ENCODE results near the gene GSK3A.

GSK3A gene

DNA sequence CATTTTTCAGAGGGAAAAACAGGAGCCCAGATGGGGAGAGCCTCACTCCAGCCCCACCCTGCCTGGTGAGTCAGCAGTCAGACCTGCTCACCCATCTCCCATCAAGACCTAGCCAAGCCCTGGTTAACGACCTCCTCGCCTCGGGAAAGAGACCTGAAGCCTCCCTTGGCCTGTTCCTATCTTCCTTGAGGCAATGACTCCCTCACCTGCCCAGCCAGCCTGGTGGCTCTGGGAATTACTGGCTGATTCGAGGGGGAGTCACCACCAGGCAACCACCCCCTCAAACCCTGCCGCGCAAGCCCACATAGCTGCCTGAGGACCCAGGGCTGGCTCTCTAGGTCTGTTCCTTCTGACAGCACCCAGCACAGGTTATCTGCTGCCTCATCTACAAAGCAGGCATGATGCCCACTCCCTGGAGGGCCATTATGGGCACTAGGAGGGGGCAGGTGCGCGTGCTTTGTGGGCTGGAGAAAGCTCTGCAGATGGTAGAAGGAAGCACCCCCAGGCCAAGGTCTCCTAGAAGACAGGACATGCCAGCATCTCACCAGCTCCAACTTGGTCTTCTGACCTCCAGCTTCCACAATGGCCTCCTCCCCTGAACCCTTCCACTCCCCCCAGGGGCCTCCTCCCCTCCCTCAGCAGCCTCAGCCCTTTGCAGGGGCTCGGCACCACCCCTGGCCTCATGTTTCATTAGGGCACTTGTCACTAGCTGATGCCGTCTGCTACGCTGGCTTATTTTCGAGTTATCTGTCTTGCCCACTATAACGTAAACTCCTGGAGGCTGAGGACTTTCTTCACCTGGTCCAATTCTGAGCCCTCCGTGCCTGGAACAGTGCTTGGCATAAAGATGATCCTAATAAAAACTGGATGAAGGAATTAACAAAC, 35.3 kb downstream of the GSK3A start:
- DNase-seq (ENCODE audit: insufficient read length, low spot score) (no peak), FAIRE-seq (no peak)
- TF ChIP-seq TAF1 (IDR thresholded peaks at IDR 0.05; ENCODE audit: low read depth, low read length) (no peak), POU2F2 (IDR thresholded peaks at IDR 0.05; ENCODE audit: low read depth, low read length) (no peak), PAX5 (IDR thresholded peaks at IDR 0.05; ENCODE audit: insufficient read depth, low read length, severe bottlenecking) (no peak), POLR2A (IDR thresholded peaks at IDR 0.05; ENCODE audit: low read depth, low read length) (no peak), SPI1 (IDR thresholded peaks at IDR 0.05; ENCODE audit: low read depth, low read length) (no peak), POLR2AphosphoS5 (IDR thresholded peaks at IDR 0.05; ENCODE audit: low read depth, low read length) (no peak)

DNA sequence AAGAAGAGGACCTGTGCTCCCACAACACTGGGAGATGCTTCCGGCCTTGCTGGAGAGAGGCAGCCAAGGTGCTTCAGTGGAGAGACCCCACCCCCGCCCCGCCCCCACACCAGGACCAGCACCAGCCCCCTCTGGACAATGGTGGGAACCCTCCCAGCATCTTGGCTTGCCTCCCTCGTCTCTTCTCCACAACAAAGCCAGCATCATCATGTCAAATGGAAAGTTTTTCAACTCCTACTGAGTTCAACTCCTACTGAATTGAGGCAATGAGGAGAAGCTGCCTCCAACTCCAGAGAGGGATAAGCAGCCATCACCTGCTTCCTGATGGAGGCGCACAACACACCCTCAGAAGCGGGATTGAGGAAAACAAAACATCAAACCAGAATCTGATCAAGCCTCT, 37.7 kb downstream of the GSK3A start:
- TF ChIP-seq POLR2A (IDR thresholded peaks at IDR 0.05; ENCODE audit: low read depth, low read length) (no peak), SPI1 (IDR thresholded peaks at IDR 0.05; ENCODE audit: low read depth, low read length) (no peak), TAF1 (IDR thresholded peaks at IDR 0.05; ENCODE audit: low read depth, low read length) (no peak), PAX5 (IDR thresholded peaks at IDR 0.05; ENCODE audit: insufficient read depth, low read length, severe bottlenecking) (no peak), POU2F2 (IDR thresholded peaks at IDR 0.05; ENCODE audit: low read depth, low read length) (no peak), POLR2AphosphoS5 (IDR thresholded peaks at IDR 0.05; ENCODE audit: low read depth, low read length) (no peak)
- FAIRE-seq = no peak
- DNase-seq (ENCODE audit: insufficient read length, low spot score) = no peak

DNA sequence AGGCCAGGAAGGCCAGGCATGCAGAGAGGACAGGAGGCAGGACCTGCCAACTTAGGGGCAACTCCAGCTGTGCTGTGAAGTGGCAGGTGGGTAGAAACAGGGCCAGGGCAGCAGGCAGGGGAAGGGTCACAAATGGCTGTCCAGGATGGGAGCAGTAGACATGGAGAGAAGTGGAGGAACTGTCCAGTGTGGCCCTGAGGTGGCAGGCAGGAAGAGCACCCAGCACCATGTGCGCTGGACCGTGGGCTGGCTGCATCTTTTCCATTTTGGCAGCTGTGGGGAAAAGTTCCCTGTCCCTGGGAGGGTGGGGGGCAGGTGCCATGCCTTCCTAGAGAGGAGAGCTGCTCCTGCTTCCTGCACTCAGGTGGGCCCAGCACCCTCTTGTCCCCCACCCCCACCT, 38.7 kb downstream of the GSK3A start:
- FAIRE-seq = no peak
- no peak for TF ChIP-seq TAF1 (IDR thresholded peaks at IDR 0.05; ENCODE audit: low read depth, low read length)
- peak; percentile 99 for TF ChIP-seq PAX5 (IDR thresholded peaks at IDR 0.05; ENCODE audit: insufficient read depth, low read length, severe bottlenecking)

DNA sequence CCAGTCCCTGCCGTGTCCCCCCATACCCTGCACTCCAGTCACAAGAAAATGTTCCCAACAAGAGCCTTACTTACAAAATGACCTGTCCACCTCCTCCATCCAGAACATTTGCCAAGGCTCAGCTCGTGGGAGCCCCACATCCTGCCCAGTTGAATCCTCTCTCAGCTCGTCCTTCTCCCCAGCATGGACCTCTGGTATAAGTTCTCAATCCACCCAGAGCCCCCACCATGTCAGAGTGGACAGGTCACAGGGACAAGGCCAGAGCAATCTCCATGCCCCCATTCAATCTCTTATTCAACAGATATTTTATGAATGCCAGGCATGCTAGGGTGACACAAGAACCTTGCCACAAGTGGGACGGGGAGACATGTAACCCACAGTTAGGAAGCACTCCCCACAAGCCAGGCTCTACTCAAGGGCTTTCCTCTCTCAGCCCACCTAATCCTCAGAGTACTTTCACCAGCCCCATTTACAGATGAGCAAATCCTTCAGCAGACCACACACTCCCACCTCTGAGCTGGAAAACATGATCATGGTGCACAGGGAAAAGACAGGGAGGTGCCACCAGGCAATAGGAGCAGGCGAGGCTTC, 40.0 kb downstream of the GSK3A start:
- FAIRE-seq (no peak), DNase-seq (ENCODE audit: insufficient read length, low spot score) (no peak)
- no peak for TF ChIP-seq SPI1 (IDR thresholded peaks at IDR 0.05; ENCODE audit: low read depth, low read length)

More for the DNA sequence above, 38.7 kb downstream of the GSK3A start:
- no peak for DNase-seq (ENCODE audit: insufficient read length, low spot score)

DNA sequence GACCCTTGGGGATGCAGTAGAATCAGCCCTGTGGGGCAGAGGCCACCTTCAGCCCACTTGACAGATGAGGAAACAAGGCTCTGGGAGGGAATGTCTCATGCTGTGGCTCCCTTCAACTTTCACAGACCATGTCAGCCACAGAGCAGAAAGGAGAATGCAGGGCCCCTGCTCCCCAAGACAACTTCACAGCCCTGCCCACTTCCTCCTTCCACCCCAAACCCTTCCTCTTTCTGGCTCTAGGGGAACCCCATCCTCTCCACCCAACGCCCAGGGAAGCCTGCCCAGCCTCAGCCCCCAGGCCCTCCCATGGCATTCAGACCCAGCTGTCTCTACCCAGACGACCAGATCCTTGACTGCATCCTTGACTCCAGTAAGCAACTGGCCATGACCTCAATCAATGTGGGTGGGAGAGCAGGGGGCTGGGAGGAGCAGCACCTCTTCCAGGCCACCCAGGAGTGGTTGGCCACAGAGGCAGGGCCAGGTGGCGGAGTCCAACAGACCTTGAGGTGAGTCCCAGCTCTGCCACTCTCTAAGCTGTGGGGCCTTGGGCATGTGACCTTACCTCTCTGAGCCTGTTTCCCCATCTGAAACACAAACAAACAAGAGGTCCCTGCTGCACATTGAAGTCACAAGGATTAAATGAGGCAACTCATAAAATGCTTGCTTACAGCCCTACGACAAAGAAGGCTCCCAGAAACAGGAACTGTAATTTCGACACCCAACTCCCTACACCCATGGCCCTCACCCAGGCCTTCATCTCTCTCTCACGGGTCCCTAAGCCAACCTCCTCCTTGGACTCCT, 40.7 kb downstream of the GSK3A start:
- TF ChIP-seq PAX5 (IDR thresholded peaks at IDR 0.05; ENCODE audit: insufficient read depth, low read length, severe bottlenecking) (no peak), TAF1 (IDR thresholded peaks at IDR 0.05; ENCODE audit: low read depth, low read length) (no peak; the same call in 1 of the 2 replicates), SPI1 (IDR thresholded peaks at IDR 0.05; ENCODE audit: low read depth, low read length) (peak; percentile 97), POU2F2 (IDR thresholded peaks at IDR 0.05; ENCODE audit: low read depth, low read length) (peak; percentile 34; the same call in 1 of the 2 replicates), POLR2AphosphoS5 (IDR thresholded peaks at IDR 0.05; ENCODE audit: low read depth, low read length) (no peak), POLR2A (IDR thresholded peaks at IDR 0.05; ENCODE audit: low read depth, low read length) (no peak)
- DNase-seq (ENCODE audit: insufficient read length, low spot score) (peak; percentile 72), FAIRE-seq (no peak)

DNA sequence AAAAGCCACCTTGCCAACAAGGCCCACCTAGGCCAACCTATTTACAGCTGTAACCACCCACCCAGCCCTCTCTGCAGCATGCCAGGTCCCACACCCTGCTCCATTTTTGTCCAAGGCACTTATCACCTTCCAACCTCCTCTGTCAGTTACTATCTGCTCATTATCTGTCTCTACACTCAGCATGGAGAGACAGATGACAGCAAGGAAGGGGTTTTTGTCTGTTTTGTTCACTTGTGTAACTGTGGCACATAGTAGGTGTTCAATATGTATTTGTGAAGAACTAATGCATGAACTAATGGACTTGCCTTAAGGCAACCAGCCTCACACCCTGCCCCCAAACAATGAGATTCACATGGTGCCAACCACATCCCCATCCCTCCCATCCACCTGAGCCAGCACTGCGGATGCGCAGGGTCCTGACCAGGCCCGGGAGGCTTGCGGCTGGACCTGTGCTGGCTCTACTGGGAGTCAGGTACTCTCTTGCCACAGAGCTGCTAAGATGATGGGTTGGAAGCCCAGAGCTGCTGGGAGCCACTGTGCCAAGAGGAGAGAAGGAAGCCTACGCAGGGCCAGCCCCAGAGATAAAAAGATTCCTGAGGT, 42.2 kb downstream of the GSK3A start:
- TF ChIP-seq SPI1 (IDR thresholded peaks at IDR 0.05; ENCODE audit: low read depth, low read length) (no peak), POLR2AphosphoS5 (IDR thresholded peaks at IDR 0.05; ENCODE audit: low read depth, low read length) (no peak), POU2F2 (IDR thresholded peaks at IDR 0.05; ENCODE audit: low read depth, low read length) (no peak), PAX5 (IDR thresholded peaks at IDR 0.05; ENCODE audit: insufficient read depth, low read length, severe bottlenecking) (no peak), TAF1 (IDR thresholded peaks at IDR 0.05; ENCODE audit: low read depth, low read length) (no peak), POLR2A (IDR thresholded peaks at IDR 0.05; ENCODE audit: low read depth, low read length) (no peak)
- DNase-seq (ENCODE audit: insufficient read length, low spot score) = no peak
- no peak for FAIRE-seq

DNA sequence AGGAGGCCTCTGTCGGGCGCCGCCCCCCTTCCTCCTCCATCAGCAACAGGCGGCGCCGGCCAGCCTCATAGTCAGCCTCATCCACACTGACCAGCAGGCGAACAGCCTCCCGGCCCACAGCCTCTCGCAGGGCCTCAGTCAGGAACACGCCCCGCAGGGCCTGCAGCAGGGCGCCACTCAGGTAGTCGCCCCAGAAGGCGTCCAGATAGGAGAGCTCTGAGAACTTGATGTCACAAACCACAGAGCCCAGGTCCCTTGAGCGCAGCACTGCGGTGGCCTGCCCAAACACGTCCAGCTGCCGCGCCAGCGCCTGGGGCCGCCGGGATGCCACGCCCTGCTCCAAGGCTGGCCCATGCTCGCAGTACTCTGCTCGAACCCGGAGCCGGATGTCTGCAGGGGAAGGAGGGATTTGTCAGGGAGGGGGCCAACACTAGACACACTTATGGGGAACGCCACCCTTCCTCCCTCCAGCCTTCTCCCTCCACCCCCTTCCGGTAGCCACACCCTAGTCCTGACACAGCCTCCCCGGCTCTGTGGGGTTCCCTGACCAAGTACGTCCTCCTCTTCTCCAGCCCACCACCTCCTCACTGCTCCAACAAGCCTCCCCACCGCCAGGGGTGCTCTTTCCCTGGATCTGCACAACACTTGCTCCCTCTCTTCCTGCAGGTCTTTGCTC, 42.8 kb downstream of the GSK3A start:
- FAIRE-seq (peak; percentile 96), DNase-seq (ENCODE audit: insufficient read length, low spot score) (peak; percentile 76)
- no peak for TF ChIP-seq SPI1 (IDR thresholded peaks at IDR 0.05; ENCODE audit: low read depth, low read length)
- TF ChIP-seq POU2F2 (IDR thresholded peaks at IDR 0.05; ENCODE audit: low read depth, low read length) = no peak
- TF ChIP-seq PAX5 (IDR thresholded peaks at IDR 0.05; ENCODE audit: insufficient read depth, low read length, severe bottlenecking) = no peak
- TF ChIP-seq POLR2A (IDR thresholded peaks at IDR 0.05; ENCODE audit: low read depth, low read length) = no peak
- TF ChIP-seq TAF1 (IDR thresholded peaks at IDR 0.05; ENCODE audit: low read depth, low read length) = no peak
- TF ChIP-seq POLR2AphosphoS5 (IDR thresholded peaks at IDR 0.05; ENCODE audit: low read depth, low read length) = no peak

DNA sequence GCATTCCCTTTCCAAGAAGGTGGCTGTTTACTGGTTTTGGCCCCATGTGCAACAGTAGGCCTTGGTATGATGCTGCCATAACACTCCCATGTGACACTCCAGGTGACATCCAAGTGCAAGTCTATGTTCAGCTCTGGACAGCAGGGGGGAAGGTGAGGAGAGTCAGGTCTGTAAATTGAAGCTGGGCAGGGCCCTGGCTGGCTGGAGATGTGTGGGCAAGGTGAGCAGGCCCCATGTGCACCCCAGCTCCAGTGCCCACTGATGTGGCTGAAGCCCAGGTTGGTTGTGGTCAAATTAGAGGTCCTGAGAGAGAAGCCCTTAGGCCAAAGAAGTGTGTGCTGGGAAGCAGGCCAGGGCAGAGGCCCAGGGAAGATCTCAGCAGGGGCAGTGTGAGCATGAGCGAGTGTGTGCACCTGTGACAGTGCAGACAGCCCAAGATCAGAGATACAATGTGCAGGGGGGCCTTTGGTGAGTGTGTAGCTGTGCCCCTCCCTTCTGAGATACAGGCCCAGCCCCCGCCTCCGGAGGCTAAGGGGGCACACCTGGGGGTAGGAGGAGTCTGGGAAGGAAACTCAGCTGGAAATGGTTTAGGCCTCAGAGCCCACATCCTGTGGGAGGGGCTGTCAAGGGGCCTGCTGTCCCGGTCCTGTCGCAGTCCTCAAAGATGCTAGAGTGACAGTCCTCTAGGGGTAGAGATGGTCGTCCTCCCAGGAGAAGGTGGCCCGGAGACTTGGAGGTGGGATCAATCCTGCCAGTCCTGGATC, 43.5 kb downstream of the GSK3A start:
- TF ChIP-seq PAX5 (IDR thresholded peaks at IDR 0.05; ENCODE audit: insufficient read depth, low read length, severe bottlenecking) (no peak), SPI1 (IDR thresholded peaks at IDR 0.05; ENCODE audit: low read depth, low read length) (no peak), POLR2A (IDR thresholded peaks at IDR 0.05; ENCODE audit: low read depth, low read length) (peak; percentile 58; the same call in 1 of the 2 replicates), TAF1 (IDR thresholded peaks at IDR 0.05; ENCODE audit: low read depth, low read length) (0 out of 2 replicates have a peak, but pooled peaks have one; percentile 8), POU2F2 (IDR thresholded peaks at IDR 0.05; ENCODE audit: low read depth, low read length) (peak; percentile 50; the same call in 1 of the 2 replicates), POLR2AphosphoS5 (IDR thresholded peaks at IDR 0.05; ENCODE audit: low read depth, low read length) (no peak)
- peak; percentile 84 for DNase-seq (ENCODE audit: insufficient read length, low spot score)
- FAIRE-seq = no peak

All from GM12891 (cell line).